ENCODE results near the gene HOXA11.

The HOXA11 gene

GRCh38 chr7:27147199-27148030 lies 37.6 kb downstream of the HOXA11 start, which contains the start of gene HOXA6:
Gene HOXA6, minus strand, starts transcription at chr7:27147774. Its CDS starts 25 bp downstream, at chr7:27147749.
- no peak for DNase-seq (ENCODE audit: low read depth)

- DNase-seq (ENCODE audit: low read depth) = no peak
These were observed 38.4 kb downstream of the HOXA11 start for GRCh38 chr7:27146491-27147198.

- no peak for DNase-seq (ENCODE audit: low read depth)
These were observed 39.1 kb downstream of the HOXA11 start for GRCh38 chr7:27145914-27146412.

- DNase-seq (ENCODE audit: low read depth) = no peak
These were observed 39.7 kb downstream of the HOXA11 start for GRCh38 chr7:27145165-27145913.

GRCh38 chr7:27144781-27145164 lies 40.3 kb downstream of the HOXA11 start:
- no peak for DNase-seq (ENCODE audit: low read depth)

- DNase-seq (ENCODE audit: low read depth) = no peak
These were observed 40.9 kb downstream of the HOXA11 start for GRCh38 chr7:27143950-27144780.

- DNase-seq (ENCODE audit: low read depth) = no peak
These were observed 41.7 kb downstream of the HOXA11 start, which contains the start of gene HOXA5 for GRCh38 chr7:27143023-27143949. Gene HOXA5, minus strand, starts transcription at chr7:27143681. Its CDS starts 74 bp downstream, at chr7:27143607.

GRCh38 chr7:27142580-27143022 lies 42.4 kb downstream of the HOXA11 start:
- DNase-seq (ENCODE audit: low read depth) = no peak

GRCh38 chr7:27141923-27142579 lies 43.0 kb downstream of the HOXA11 start:
- no peak for DNase-seq (ENCODE audit: low read depth)

GRCh38 chr7:27141137-27141922 lies 43.7 kb downstream of the HOXA11 start:
- DNase-seq (ENCODE audit: low read depth) = no peak

- DNase-seq (ENCODE audit: low read depth) = no peak
These were observed 44.7 kb downstream of the HOXA11 start for GRCh38 chr7:27140126-27140857.

GRCh38 chr7:27139334-27140125 lies 45.5 kb downstream of the HOXA11 start:
- no peak for DNase-seq (ENCODE audit: low read depth)

- no peak for DNase-seq (ENCODE audit: low read depth)
These were observed 46.1 kb downstream of the HOXA11 start for GRCh38 chr7:27138985-27139333.

- DNase-seq (ENCODE audit: low read depth) = no peak
These were observed 46.6 kb downstream of the HOXA11 start for GRCh38 chr7:27138472-27138871.

- no peak for DNase-seq (ENCODE audit: low read depth)
These were observed 47.3 kb downstream of the HOXA11 start for GRCh38 chr7:27137640-27138315.

GRCh38 chr7:27134392-27134791 lies 50.6 kb downstream of the HOXA11 start:
- DNase-seq (ENCODE audit: low read depth) = no peak

All from T-helper 22 cell (primary cell).